Stimulated activated CD4-positive, alpha-beta T cell treated with anti-CD3 and anti-CD28 coated beads, Interleukin-12 subunit alpha, Interleukin-12 subunit beta, amount 100 ng/mL, for 4 hours (primary cell): ENCODE data around the gene TXNDC17.
"Not testable (repeated sequence)": the region's sequence is repeated elsewhere in the genome, so short reads cannot be mapped to it uniquely, and the experiment has no call there.

ENCODE experiments used
- DNase-seq: peaks from one replicate; pipeline ENCODE4 v3.0.0-alpha.2; 2020

Gene TXNDC17

GRCh38 chr17:6663200-6663599 lies 22.3 kb downstream of the TXNDC17 start:
- DNase-seq = not testable (repeated sequence)

GRCh38 chr17:6666077-6666521 lies 25.2 kb downstream of the TXNDC17 start:
- peak; percentile 31 for DNase-seq

GRCh38 chr17:6666557-6666956 lies 25.7 kb downstream of the TXNDC17 start:
- no peak for DNase-seq

- DNase-seq = no peak
These were observed 26.7 kb downstream of the TXNDC17 start for GRCh38 chr17:6667516-6667915.

- no peak for DNase-seq
These were observed 27.4 kb downstream of the TXNDC17 start for GRCh38 chr17:6668219-6668618.

- no peak for DNase-seq
These were observed 28.0 kb downstream of the TXNDC17 start for GRCh38 chr17:6668727-6669425.

GRCh38 chr17:6669479-6670212 lies 28.8 kb downstream of the TXNDC17 start:
- DNase-seq = no peak

GRCh38 chr17:6670571-6670970 lies 29.7 kb downstream of the TXNDC17 start:
- no peak for DNase-seq

GRCh38 chr17:6670999-6671398 lies 30.1 kb downstream of the TXNDC17 start:
- DNase-seq = no peak

- no peak for DNase-seq
These were observed 30.6 kb downstream of the TXNDC17 start for GRCh38 chr17:6671431-6671830.

- DNase-seq = no peak
These were observed 33.7 kb downstream of the TXNDC17 start for GRCh38 chr17:6674586-6674985.

GRCh38 chr17:6675201-6675825 lies 34.5 kb downstream of the TXNDC17 start:
- DNase-seq = no peak

- DNase-seq = no peak
These were observed 35.9 kb downstream of the TXNDC17 start for GRCh38 chr17:6676802-6677157.

- DNase-seq = no peak
These were observed 36.4 kb downstream of the TXNDC17 start for GRCh38 chr17:6677158-6677831.

GRCh38 chr17:6677946-6678345 lies 37.1 kb downstream of the TXNDC17 start:
- no peak for DNase-seq

GRCh38 chr17:6679241-6679640 lies 38.4 kb downstream of the TXNDC17 start:
- no peak for DNase-seq

- DNase-seq = no peak
These were observed 40.3 kb downstream of the TXNDC17 start for GRCh38 chr17:6681176-6681575.

GRCh38 chr17:6681671-6682070 lies 40.8 kb downstream of the TXNDC17 start:
- DNase-seq = no peak

- DNase-seq = no peak
These were observed 41.5 kb downstream of the TXNDC17 start for GRCh38 chr17:6682339-6682738.

- DNase-seq = no peak
These were observed 42.3 kb downstream of the TXNDC17 start for GRCh38 chr17:6683081-6683684.

- no peak for DNase-seq
These were observed 43.0 kb downstream of the TXNDC17 start for GRCh38 chr17:6683730-6684459.

- no peak for DNase-seq
These were observed 43.6 kb downstream of the TXNDC17 start for GRCh38 chr17:6684460-6684783.
